HepG2 (cell line): ENCODE measurements around the gene TANGO6. TPM values are rescaled to one million over a fixed set of nuclear protein-coding genes. Genes with fewer than 3 reads are reported as not detected.

Source experiments
- ATAC-seq: fragments of 200-7000 bp; cut with Tn5 transposase; 3 replicates; pipeline ENCODE4 v1.9.1; 2020; ENCODE audit warnings: mild to moderate bottlenecking, moderate library complexity
- BruUV-seq: library from RNA; stranded (reverse); fragments of 400-500 nt; replicated peaks from 2 replicates; lab custom pipeline; 2021; lab: Mats Ljungman, UMichigan
- CTCF ChIA-PET: fragments of 300-600 bp; formaldehyde crosslinking; extraction: SDS; loops from one replicate; lab custom pipeline; 2021; ENCODE audit warnings: low total read pairs, inconsistent platforms, low intra/inter-chr PET ratio; lab: Yijun Ruan, JAX
- POLR2A ChIA-PET: fragments of 350-600 bp; sonication (Branson Sonifier 250); formaldehyde crosslinking; loops from one replicate; lab custom pipeline; 2020; ENCODE audit warnings: antibody characterized with exemption, inconsistent platforms; lab: Yijun Ruan, JAX
- DNase-seq: peaks from one replicate; pipeline ENCODE4 v3.0.0-alpha.2; 2015; ENCODE audit warnings: low spot score
- FAIRE-seq: peaks from 3 replicates; lab custom pipeline; 2011; peaks lifted over from hg19 to GRCh38; lab: Jason Lieb, UNC
- H2AFZ ChIP-seq: one replicate; pipeline ENCODE4 v1.6.1; 2011; ENCODE audit warnings: low read length, inconsistent platforms
- H3K27ac ChIP-seq: fragments of 300-600 bp; 3 replicates; pipeline ENCODE4 v1.8.0; 2011; ENCODE audit warnings: mixed run types, mild to moderate bottlenecking, mixed read lengths, low read length, inconsistent platforms; ENCODE audit not compliant: insufficient read depth; ENCODE audit errors: extremely low read length
- H3K27me3 ChIP-seq, 2 experiments: fragments of 200-600 bp in 1 of 2; 2 replicates in 1 of 2; 3 replicates in 1 of 2; pipeline versions ENCODE4 v1.6.0 to v1.8.0; 2011; ENCODE audit warnings: low read length in 2 of 2, mild to moderate bottlenecking in 2 of 2, moderate library complexity in 2 of 2, inconsistent platforms in 1 of 2; ENCODE audit not compliant: insufficient read depth in 2 of 2, control insufficient read depth in 1 of 2
- H3K36me3 ChIP-seq, 2 experiments: fragments of 200-600 bp in 1 of 2; replicated peaks in 1 of 2; 2 replicates in 1 of 2; 3 replicates in 1 of 2; pipeline versions ENCODE4 v1.5.1 to v1.8.0; 2011; ENCODE audit warnings: low read length in 2 of 2, inconsistent platforms in 1 of 2; ENCODE audit not compliant: insufficient read depth in 2 of 2, control insufficient read depth in 1 of 2
- H3K4me1 ChIP-seq: 2 replicates; pipeline ENCODE4 v1.5.1; 2012; ENCODE audit warnings: low read length, inconsistent platforms; ENCODE audit not compliant: insufficient read depth
- H3K4me2 ChIP-seq: 2 replicates; pipeline ENCODE4 v1.6.0; 2011; ENCODE audit warnings: low read depth, low read length, inconsistent platforms
- H3K4me3 ChIP-seq, 3 experiments: fragments of 200-600 bp in 1 of 3; sonication (generic), shearing (Covaris generic) in 1 of 3; replicated peaks in 1 of 3; 2 replicates each; pipeline ENCODE4 v1.5.1; 2011 to 2016; ENCODE audit warnings: low read length in 3 of 3, inconsistent platforms in 2 of 3, low read depth in 2 of 3, mild to moderate bottlenecking in 2 of 3, control low read depth in 1 of 3, mixed read lengths in 1 of 3; ENCODE audit not compliant: insufficient read depth in 1 of 3
- H3K79me2 ChIP-seq: one replicate; pipeline ENCODE4 v1.6.1; 2011; ENCODE audit warnings: low read length, inconsistent platforms; ENCODE audit not compliant: insufficient read depth
- H3K9ac ChIP-seq: 2 replicates; pipeline ENCODE4 v1.6.0; 2011; ENCODE audit warnings: mild to moderate bottlenecking, low read depth, low read length, inconsistent platforms; ENCODE audit not compliant: insufficient read depth
- H3K9me3 ChIP-seq: 2 replicates; pipeline ENCODE4 v1.5.1; 2012; ENCODE audit warnings: mild to moderate bottlenecking, low read length
- H4K20me1 ChIP-seq: 2 replicates; pipeline ENCODE4 v1.6.0; 2011; ENCODE audit warnings: inconsistent platforms, mild to moderate bottlenecking, low read length, moderate library complexity; ENCODE audit not compliant: insufficient read depth
- HDAC2 ChIP-seq: sonication (generic); formaldehyde crosslinking; IDR thresholded peaks from 2 replicates; pipeline ENCODE4 v1.4.0; 2020; ENCODE audit warnings: missing genetic modification reagents
- JDP2 ChIP-seq: sonication (generic); formaldehyde crosslinking; IDR thresholded peaks from 2 replicates; pipeline ENCODE4 v1.8.1; 2022; ENCODE audit warnings: missing genetic modification reagents, borderline replicate concordance
- KDM1A ChIP-seq: IDR thresholded peaks from 2 replicates; pipeline ENCODE4 v1.6.1; 2016; ENCODE audit warnings: missing compliant biosample characterization
- MIER3 ChIP-seq: IDR thresholded peaks from 2 replicates; pipeline ENCODE4 v1.6.1; 2016; ENCODE audit warnings: missing compliant biosample characterization, borderline replicate concordance
- MXI1 ChIP-seq: IDR thresholded peaks from 3 replicates; pipeline ENCODE4 v1.6.1; 2012; ENCODE audit warnings: low read depth, low read length, inconsistent platforms, borderline replicate concordance
- NCOA2 ChIP-seq: sonication (generic); formaldehyde crosslinking; IDR thresholded peaks from 2 replicates; pipeline ENCODE4 v1.8.0; 2022; ENCODE audit warnings: inconsistent platforms
- RBAK ChIP-seq: sonication (generic); formaldehyde crosslinking; IDR thresholded peaks from 2 replicates; pipeline ENCODE4 v1.5.1; 2020; ENCODE audit warnings: mild to moderate bottlenecking, missing genetic modification reagents
- RBFOX2 ChIP-seq: fragments of 200-400 bp; formaldehyde crosslinking; IDR thresholded peaks from 2 replicates; pipeline ENCODE4 v1.6.1; 2017; ENCODE audit warnings: low read depth, mild to moderate bottlenecking, low read length
- REPIN1 ChIP-seq: sonication (generic); formaldehyde crosslinking; IDR thresholded peaks from 2 replicates; pipeline ENCODE4 v1.8.0; 2022; ENCODE audit warnings: missing genetic modification reagents, low read depth, mild to moderate bottlenecking, borderline replicate concordance
- REXO4 ChIP-seq: sonication (generic); formaldehyde crosslinking; IDR thresholded peaks from 2 replicates; pipeline ENCODE4 v1.8.0; 2022; ENCODE audit warnings: missing genetic modification reagents, mild to moderate bottlenecking, borderline replicate concordance
- ZMAT5 ChIP-seq: sonication (generic); formaldehyde crosslinking; IDR thresholded peaks from 2 replicates; pipeline ENCODE4 v1.5.0; 2020; ENCODE audit warnings: mild to moderate bottlenecking, low read depth, missing genetic modification reagents, borderline replicate concordance
- ZNF260 ChIP-seq: sonication (generic); formaldehyde crosslinking; IDR thresholded peaks from 2 replicates; pipeline ENCODE4 v1.4.0; 2020; ENCODE audit warnings: missing genetic modification reagents, low read depth, mild to moderate bottlenecking, borderline replicate concordance
- ZNF33B ChIP-seq: sonication (generic); formaldehyde crosslinking; IDR thresholded peaks from 2 replicates; pipeline ENCODE4 v1.5.1; 2020; ENCODE audit warnings: mild to moderate bottlenecking, missing genetic modification reagents
- ZNF383 ChIP-seq: sonication (generic); formaldehyde crosslinking; IDR thresholded peaks from 2 replicates; pipeline ENCODE4 v1.4.0; 2020; ENCODE audit warnings: missing genetic modification reagents, mild to moderate bottlenecking, borderline replicate concordance
- ZNF546 ChIP-seq: sonication (generic); formaldehyde crosslinking; conservative IDR thresholded peaks from 2 replicates; pipeline ENCODE4 v1.8.1; 2023; ENCODE audit warnings: mild to moderate bottlenecking, missing genetic modification reagents
- ZNF609 ChIP-seq: sonication (generic); formaldehyde crosslinking; IDR thresholded peaks from 2 replicates; pipeline ENCODE4 v1.4.0; 2020; ENCODE audit warnings: mild to moderate bottlenecking, missing genetic modification reagents, borderline replicate concordance
- ZSCAN30 ChIP-seq: sonication (generic); formaldehyde crosslinking; IDR thresholded peaks from 2 replicates; pipeline ENCODE4 v1.5.0; 2020; ENCODE audit warnings: mild to moderate bottlenecking, missing genetic modification reagents
- WGBS: methylation state at CpG from one replicate; pipeline ENCODE4 v1.1.6; 2017; ENCODE audit warnings: low lambda C conversion rate; 5-methylcytosine and 5-hydroxymethylcytosine counted together
- in situ Hi-C: cut with HindIII; loops from 2 replicates; pipeline ENCODE4 v1.10.0; 2017; ENCODE audit warnings: low pct_unique_long_range_greater_than_20kb; ENCODE audit not compliant: extremely low pct_ligation_motif_present
- intact Hi-C: fragments of 100-400 bp; cut with micrococcal nuclease; formaldehyde crosslinking; loops from one replicate; pipeline ENCODE4 v1.10.0; 2022; ENCODE audit not compliant: unreplicated experiment
- polyA plus RNA-seq, 8 experiments: library from polyadenylated mRNA; depleted of rRNA in 3 of 8; stranded (reverse) in 7 of 8; unstranded in 1 of 8; fragments of >200 nt; fragmentation: Illumina TruSeq in 4 of 8; extraction: Trizol in 4 of 8; gene quantifications; 2 replicates each; pipeline versions ENCODE4 v1.2.1 to v1.2.3, GENCODE V29; 2011 to 2016; ENCODE audit warnings: low read depth in 4 of 8, missing spikeins in 1 of 8, mixed read lengths in 1 of 8; ENCODE audit not compliant: insufficient read depth in 1 of 8
- total RNA-seq, 5 experiments: library from RNA; depleted of rRNA; stranded (reverse); fragments of >200 nt; fragmentation: Illumina TruSeq; extraction: Trizol; gene quantifications; 2 replicates each; pipeline ENCODE4 v1.2.3, GENCODE V29; 2016; ENCODE audit warnings: low read depth in 1 of 5
- TF ChIP-seq, protein P1 (sequence below): sonication (generic); formaldehyde crosslinking; conservative IDR thresholded peaks from 2 replicates; pipeline ENCODE4 v1.8.0; 2022; ENCODE audit warnings: low read depth, missing genetic modification reagents

The TANGO6 gene
- total and polyA plus RNA-seq, 2 of the 13 experiments (the other 11 are each of a cell fraction or from before 2014, with no cell fraction given): 7.2 to 13.3 TPM

- TF ChIP-seq, protein P1, sequence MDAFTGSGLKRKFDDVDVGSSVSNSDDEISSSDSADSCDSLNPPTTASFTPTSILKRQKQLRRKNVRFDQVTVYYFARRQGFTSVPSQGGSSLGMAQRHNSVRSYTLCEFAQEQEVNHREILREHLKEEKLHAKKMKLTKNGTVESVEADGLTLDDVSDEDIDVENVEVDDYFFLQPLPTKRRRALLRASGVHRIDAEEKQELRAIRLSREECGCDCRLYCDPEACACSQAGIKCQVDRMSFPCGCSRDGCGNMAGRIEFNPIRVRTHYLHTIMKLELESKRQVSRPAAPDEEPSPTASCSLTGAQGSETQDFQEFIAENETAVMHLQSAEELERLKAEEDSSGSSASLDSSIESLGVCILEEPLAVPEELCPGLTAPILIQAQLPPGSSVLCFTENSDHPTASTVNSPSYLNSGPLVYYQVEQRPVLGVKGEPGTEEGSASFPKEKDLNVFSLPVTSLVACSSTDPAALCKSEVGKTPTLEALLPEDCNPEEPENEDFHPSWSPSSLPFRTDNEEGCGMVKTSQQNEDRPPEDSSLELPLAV (CRISPR knock-in tag): no peak
- TF ChIP-seq NCOA2 (CRISPR knock-in tag) (no peak), ZNF260 (no peak), ZNF33B (no peak), RBFOX2 (no peak), ZMAT5 (CRISPR knock-in tag) (no peak), MXI1 (no peak), REPIN1 (no peak), HDAC2 (CRISPR knock-in tag) (no peak), KDM1A (CRISPR knock-in tag) (no peak), ZNF383 (CRISPR knock-in tag) (no peak), RBAK (CRISPR knock-in tag) (no peak), MIER3 (CRISPR knock-in tag) (no peak), REXO4 (CRISPR knock-in tag) (no peak), ZSCAN30 (no peak), JDP2 (CRISPR knock-in tag) (no peak), ZNF609 (CRISPR knock-in tag) (no peak), ZNF546 (CRISPR knock-in tag) (no peak)
- Histone ChIP-seq H3K27me3 (no peaks in the 10 kb centered on the region), H3K27ac (no peak overlapping the region), H3K9ac (no peak overlapping the region), H3K79me2 (no peaks in the 10 kb centered on the region), H2AFZ (no peak overlapping the region), H3K4me3 (no peak overlapping the region), H3K36me3 (peaks cover 2 to 9% of the 10 kb centered on the region in 2 experiments; a peak in 3 of 5 replicates), H4K20me1 (no peaks in the 10 kb centered on the region), H3K4me1 (peaks cover 22% of the 10 kb centered on the region), H3K4me2 (no peak overlapping the region), H3K9me3 (no peaks in the 10 kb centered on the region)
- no TSS peak for BruUV-seq
- ChIA-PET CTCF (no interaction called here), POLR2A (interaction anchor here (1.2 kb wide), 1 partner anchor 18 kb away, joined by 3 read pairs; no protein-coding TSS in a partner anchor)
- no peak for DNase-seq
- WGBS: 99% methylated on average over 5 of the region's 5 CpGs
- in situ Hi-C loops: no loop called here
- no peak for FAIRE-seq
- no peak for ATAC-seq
- intact Hi-C loops: no loop called here
Measured at GRCh38 chr16:68910051-68910450, 66.7 kb downstream of the TANGO6 start.
